IMR-90 (cell line): ENCODE measurements around the gene CRYGS. TPM values are rescaled to one million over a fixed set of nuclear protein-coding genes. Genes with fewer than 3 reads are reported as not detected.
A peak's percentile ranks its signal among the peaks of the same experiment; 100 is the strongest.

Source experiments
- ATAC-seq: fragments of 200-7000 bp; cut with Tn5 transposase; 2 replicates; pipeline ENCODE4 v1.9.1; 2020; ENCODE audit warnings: low read depth, mild to moderate bottlenecking, moderate library complexity
- BruUV-seq: library from RNA; stranded (reverse); fragments of 400-500 nt; replicated peaks from 2 replicates; lab custom pipeline; 2021; lab: Mats Ljungman, UMichigan
- CTCF ChIA-PET: fragments of 300-600 bp; formaldehyde crosslinking; extraction: SDS; loops from one replicate; lab custom pipeline; 2021; ENCODE audit warnings: antibody characterized with exemption; lab: Yijun Ruan, JAX
- POLR2A ChIA-PET: fragments of 300-600 bp; sonication (Branson Sonifier 250); formaldehyde crosslinking; loops from one replicate; lab custom pipeline; 2022; ENCODE audit warnings: antibody characterized with exemption; ENCODE audit not compliant: unreplicated experiment; lab: Charles Lee
- DNase-seq: peaks from one replicate; pipeline ENCODE4 v3.0.0; 2013
- H2AFZ ChIP-seq: replicated peaks from 2 replicates; pipeline ENCODE3; 2013; ENCODE audit warnings: low read length, mild to moderate bottlenecking; ENCODE audit not compliant: poor library complexity
- H2AK5ac ChIP-seq: 2 replicates; pipeline ENCODE4 v1.6.1; 2013; ENCODE audit warnings: low read depth, low read length, inconsistent platforms
- H2AK9ac ChIP-seq: replicated peaks from 2 replicates; pipeline ENCODE3; 2013; ENCODE audit warnings: mild to moderate bottlenecking, low read depth, low read length, moderate library complexity; ENCODE audit not compliant: poor library complexity
- H2BK120ac ChIP-seq: 2 replicates; pipeline ENCODE4 v1.6.1; 2013; ENCODE audit warnings: low read depth, low read length, inconsistent platforms
- H2BK15ac ChIP-seq: 3 replicates; pipeline ENCODE4 v1.6.1; 2013; ENCODE audit warnings: low read depth, low read length, inconsistent platforms
- H2BK20ac ChIP-seq: 2 replicates; pipeline ENCODE4 v1.6.1; 2013; ENCODE audit warnings: low read depth, mild to moderate bottlenecking, inconsistent platforms, low read length, moderate library complexity
- H2BK5ac ChIP-seq: 2 replicates; pipeline ENCODE4 v1.6.1; 2013; ENCODE audit warnings: mild to moderate bottlenecking, low read depth, low read length, inconsistent platforms; ENCODE audit not compliant: poor library complexity, severe bottlenecking
- H3K14ac ChIP-seq: replicated peaks from 2 replicates; pipeline ENCODE4 v1.6.1; 2013; ENCODE audit warnings: low read depth, low read length, inconsistent platforms
- H3K18ac ChIP-seq: 2 replicates; pipeline ENCODE4 v1.6.1; 2013; ENCODE audit warnings: low read depth, low read length, control low read depth
- H3K23ac ChIP-seq: 2 replicates; pipeline ENCODE4 v1.6.1; 2013; ENCODE audit warnings: low read depth, low read length, inconsistent platforms
- H3K27ac ChIP-seq: 2 replicates; pipeline ENCODE4 v1.5.1; 2013; ENCODE audit warnings: mild to moderate bottlenecking, control low read depth, low read length; ENCODE audit not compliant: insufficient read depth
- H3K27me3 ChIP-seq: 2 replicates; pipeline ENCODE4 v1.6.1; 2013; ENCODE audit warnings: low read length; ENCODE audit not compliant: control insufficient read depth, insufficient read depth
- H3K36me3 ChIP-seq: 2 replicates; pipeline ENCODE4 v1.6.1; 2013; ENCODE audit warnings: low read length, mixed read lengths; ENCODE audit not compliant: control insufficient read depth, insufficient read depth
- H3K4ac ChIP-seq: 2 replicates; pipeline ENCODE4 v1.6.1; 2013; ENCODE audit warnings: low read depth, low read length, inconsistent platforms
- H3K4me1 ChIP-seq: 2 replicates; pipeline ENCODE4 v1.6.1; 2013; ENCODE audit warnings: low read length, mixed read lengths; ENCODE audit not compliant: control insufficient read depth, insufficient read depth
- H3K4me2 ChIP-seq: 2 replicates; pipeline ENCODE4 v1.6.1; 2013; ENCODE audit warnings: low read depth, mild to moderate bottlenecking, control low read depth, low read length, moderate library complexity
- H3K4me3 ChIP-seq: 2 replicates; pipeline ENCODE4 v1.5.1; 2013; ENCODE audit warnings: low read depth, mild to moderate bottlenecking, control low read depth, low read length, moderate library complexity; ENCODE audit not compliant: insufficient read depth
- H3K56ac ChIP-seq: 2 replicates; pipeline ENCODE4 v1.6.1; 2013; ENCODE audit warnings: low read length, inconsistent platforms; ENCODE audit not compliant: insufficient read depth; ENCODE audit errors: extremely low read depth
- H3K79me1 ChIP-seq, 2 experiments: 2 replicates each; pipeline ENCODE4 v1.6.1; 2013; ENCODE audit warnings: low read length in 2 of 2, inconsistent platforms in 1 of 2, low read depth in 1 of 2
- H3K9ac ChIP-seq: 2 replicates; pipeline ENCODE4 v1.6.1; 2013; ENCODE audit warnings: low read depth, low read length, control low read depth
- H3K9me1 ChIP-seq: 2 replicates; pipeline ENCODE4 v1.6.1; 2013; ENCODE audit warnings: low read length, inconsistent platforms; ENCODE audit not compliant: insufficient read depth
- H3K9me3 ChIP-seq: 2 replicates; pipeline ENCODE4 v1.6.1; 2013; ENCODE audit warnings: low read length; ENCODE audit not compliant: control insufficient read depth, insufficient read depth
- H4K20me1 ChIP-seq: 2 replicates; pipeline ENCODE4 v1.6.1; 2013; ENCODE audit warnings: low read length, inconsistent platforms; ENCODE audit not compliant: insufficient read depth
- H4K5ac ChIP-seq: 2 replicates; pipeline ENCODE4 v1.6.1; 2013; ENCODE audit warnings: mild to moderate bottlenecking, low read depth, low read length, control low read depth
- H4K8ac ChIP-seq, 2 experiments: 2 replicates each; pipeline ENCODE4 v1.6.1; 2013; ENCODE audit warnings: low read depth in 2 of 2, low read length in 2 of 2, control low read depth in 1 of 2, inconsistent platforms in 1 of 2
- H4K91ac ChIP-seq: 2 replicates; pipeline ENCODE4 v1.6.1; 2013; ENCODE audit warnings: low read depth, low read length, inconsistent platforms; ENCODE audit not compliant: insufficient read depth
- BHLHE40 ChIP-seq: fragments of 150-350 bp; IDR thresholded peaks from 2 replicates; pipeline ENCODE4 v1.6.1; 2016; ENCODE audit warnings: mild to moderate bottlenecking, low read depth, low read length
- MXI1 ChIP-seq: IDR thresholded peaks from 2 replicates; pipeline ENCODE4 v1.6.1; 2012; ENCODE audit warnings: low read depth, mild to moderate bottlenecking, low read length, moderate library complexity, borderline replicate concordance
- NFE2L2 ChIP-seq: fragments of 150-350 bp; IDR thresholded peaks from 2 replicates; pipeline ENCODE4 v1.6.1; 2016; ENCODE audit warnings: low read depth, mild to moderate bottlenecking, low read length
- RCOR1 ChIP-seq: IDR thresholded peaks from 2 replicates; pipeline ENCODE4 v1.6.1; 2012; ENCODE audit warnings: mild to moderate bottlenecking, low read length, improper control_type of control experiment; ENCODE audit not compliant: insufficient replicate concordance
- RFX5 ChIP-seq: IDR thresholded peaks from 2 replicates; pipeline ENCODE4 v1.8.0; 2012; ENCODE audit warnings: low read depth, mild to moderate bottlenecking, low read length, moderate library complexity
- dilution Hi-C: fragments of 300-500 bp; cut with HindIII; formaldehyde crosslinking; loops from one replicate; pipeline ENCODE4 v1.14.3; 2018; ENCODE audit warnings: low sequenced_read_pairs; ENCODE audit not compliant: unreplicated experiment
- in situ Hi-C: fragments of 300-500 bp; cut with MboI; formaldehyde crosslinking; loops from 3 replicates; pipeline ENCODE4 v1.14.3; 2019; ENCODE audit warnings: low sequenced_read_pairs, inconsistent platforms, mixed read lengths
- intact Hi-C: fragments of 100-400 bp; cut with micrococcal nuclease; formaldehyde crosslinking; loops from 2 replicates; pipeline ENCODE4 v1.10.0; 2022
- polyA plus RNA-seq, 3 experiments: library from polyadenylated mRNA; depleted of rRNA; stranded (reverse); fragments of >200 nt; gene quantifications; 2 replicates each; pipeline ENCODE4 v1.2.3, GENCODE V29; 2012; ENCODE audit warnings: low replicate concordance in 1 of 3
- total RNA-seq: library from RNA; depleted of rRNA; stranded (reverse); fragments of >200 nt; gene quantifications from 2 replicates; pipeline ENCODE4 v1.2.3, GENCODE V29; 2012
- TF ChIP-seq, protein P1 (sequence below): fragments of 150-350 bp; IDR thresholded peaks from 2 replicates; pipeline ENCODE4 v1.6.1; 2016; ENCODE audit warnings: low read depth, mild to moderate bottlenecking, low read length, moderate library complexity, borderline replicate concordance
- TF ChIP-seq, protein P2 (sequence below): conservative IDR thresholded peaks from 2 replicates; pipeline ENCODE4 v1.5.1; 2012; ENCODE audit warnings: mild to moderate bottlenecking, low read depth, low read length, improper control_type of control experiment

The CRYGS gene
- total and polyA plus RNA-seq, 2 of the 4 experiments (the other 2 are of a cell fraction) = 0.36 to 2.1 TPM

DNA sequence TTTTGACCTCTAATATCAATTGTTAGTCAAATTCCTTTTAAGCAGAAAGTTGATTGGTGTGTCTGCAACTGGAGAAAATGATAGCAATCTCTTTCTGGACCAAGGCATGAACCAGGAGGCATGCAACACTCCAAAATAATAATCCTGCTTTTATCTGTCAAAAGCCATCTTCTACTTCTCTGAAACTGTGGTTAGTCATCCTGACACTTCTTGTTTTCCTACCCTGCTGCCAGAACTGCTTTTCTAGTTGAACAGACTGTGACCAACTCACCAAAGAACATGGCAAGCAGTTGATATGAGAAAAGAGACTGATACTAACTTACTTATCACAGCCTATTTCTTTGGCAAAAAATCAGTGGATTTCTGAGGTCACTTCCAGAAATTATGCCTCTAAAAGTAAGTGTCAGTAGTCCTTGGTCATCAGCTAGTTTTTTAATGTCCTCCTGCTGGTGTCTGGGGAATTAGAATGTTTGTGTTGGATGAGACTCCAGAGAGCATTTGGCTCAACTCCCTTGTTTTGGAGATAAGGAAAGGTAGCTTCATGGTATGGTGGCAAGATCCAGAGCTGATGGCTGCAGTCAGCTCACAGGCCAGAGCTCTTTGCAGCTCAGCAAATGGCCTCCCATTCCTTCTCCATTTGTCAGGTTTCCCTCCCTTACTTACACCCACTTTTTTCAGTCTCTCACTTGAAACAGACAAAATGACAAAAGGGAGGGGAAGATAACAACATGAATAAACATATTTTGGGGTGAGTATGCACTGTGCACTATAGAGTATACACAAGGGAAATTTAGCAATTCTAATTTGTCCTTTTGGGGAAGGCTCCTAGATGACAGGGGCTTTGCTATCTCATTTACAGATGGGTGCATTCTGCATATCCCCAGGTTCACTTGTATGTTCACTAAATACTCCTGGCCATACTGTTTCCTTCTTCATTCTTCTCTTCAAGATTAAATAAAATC lies 7.0 kb downstream of the CRYGS start:
- no peaks in the 10 kb centered on the region for H3K9me3 ChIP-seq
- dilution Hi-C loops = no loop called here
- intact Hi-C loops = no loop called here
- no peak overlapping the region for H3K18ac ChIP-seq
- CTCF ChIA-PET = no interaction called here
- DNase-seq = peak; percentile 15
- H3K9ac ChIP-seq = no peak overlapping the region
- no peak overlapping the region for H2AFZ ChIP-seq
- H2AK5ac ChIP-seq = no peak overlapping the region
- H3K23ac ChIP-seq = no peak overlapping the region
- H3K14ac ChIP-seq = no peak overlapping the region
- no peak for ATAC-seq
- in situ Hi-C loops = loop anchor here (5.0 kb wide), 2 partner anchors 275 to 555 kb away; no protein-coding TSS in a partner anchor
- POLR2A ChIA-PET = no interaction called here
- no peak overlapping the region for H3K4me2 ChIP-seq
- no peak overlapping the region for H2BK15ac ChIP-seq
- H3K4ac ChIP-seq = no peak overlapping the region
- no peak overlapping the region for H2BK120ac ChIP-seq
- no peaks in the 10 kb centered on the region for H3K27me3 ChIP-seq
- no peak overlapping the region for H4K91ac ChIP-seq
- H2BK5ac ChIP-seq = no peak overlapping the region
- H4K5ac ChIP-seq = no peak overlapping the region
- no peak overlapping the region for H3K4me3 ChIP-seq
- H3K56ac ChIP-seq = no peak overlapping the region
- no peak overlapping the region for H2BK20ac ChIP-seq
- H3K36me3 ChIP-seq = 0 out of 2 replicates have a peak, but pooled peaks cover 1% of the 10 kb centered on the region
- no peak for TF ChIP-seq BHLHE40
- no peak for TF ChIP-seq NFE2L2
- TF ChIP-seq MXI1 = no peak
- no peak for TF ChIP-seq RFX5
- no peak for TF ChIP-seq RCOR1
- TF ChIP-seq, protein P1, sequence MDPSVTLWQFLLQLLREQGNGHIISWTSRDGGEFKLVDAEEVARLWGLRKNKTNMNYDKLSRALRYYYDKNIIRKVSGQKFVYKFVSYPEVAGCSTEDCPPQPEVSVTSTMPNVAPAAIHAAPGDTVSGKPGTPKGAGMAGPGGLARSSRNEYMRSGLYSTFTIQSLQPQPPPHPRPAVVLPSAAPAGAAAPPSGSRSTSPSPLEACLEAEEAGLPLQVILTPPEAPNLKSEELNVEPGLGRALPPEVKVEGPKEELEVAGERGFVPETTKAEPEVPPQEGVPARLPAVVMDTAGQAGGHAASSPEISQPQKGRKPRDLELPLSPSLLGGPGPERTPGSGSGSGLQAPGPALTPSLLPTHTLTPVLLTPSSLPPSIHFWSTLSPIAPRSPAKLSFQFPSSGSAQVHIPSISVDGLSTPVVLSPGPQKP = no peak
- TF ChIP-seq, protein P2, sequence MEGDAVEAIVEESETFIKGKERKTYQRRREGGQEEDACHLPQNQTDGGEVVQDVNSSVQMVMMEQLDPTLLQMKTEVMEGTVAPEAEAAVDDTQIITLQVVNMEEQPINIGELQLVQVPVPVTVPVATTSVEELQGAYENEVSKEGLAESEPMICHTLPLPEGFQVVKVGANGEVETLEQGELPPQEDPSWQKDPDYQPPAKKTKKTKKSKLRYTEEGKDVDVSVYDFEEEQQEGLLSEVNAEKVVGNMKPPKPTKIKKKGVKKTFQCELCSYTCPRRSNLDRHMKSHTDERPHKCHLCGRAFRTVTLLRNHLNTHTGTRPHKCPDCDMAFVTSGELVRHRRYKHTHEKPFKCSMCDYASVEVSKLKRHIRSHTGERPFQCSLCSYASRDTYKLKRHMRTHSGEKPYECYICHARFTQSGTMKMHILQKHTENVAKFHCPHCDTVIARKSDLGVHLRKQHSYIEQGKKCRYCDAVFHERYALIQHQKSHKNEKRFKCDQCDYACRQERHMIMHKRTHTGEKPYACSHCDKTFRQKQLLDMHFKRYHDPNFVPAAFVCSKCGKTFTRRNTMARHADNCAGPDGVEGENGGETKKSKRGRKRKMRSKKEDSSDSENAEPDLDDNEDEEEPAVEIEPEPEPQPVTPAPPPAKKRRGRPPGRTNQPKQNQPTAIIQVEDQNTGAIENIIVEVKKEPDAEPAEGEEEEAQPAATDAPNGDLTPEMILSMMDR = no peak
- H3K27ac ChIP-seq = no peak overlapping the region
- no peaks in the 10 kb centered on the region for H3K79me1 ChIP-seq
- H2AK9ac ChIP-seq = no peak overlapping the region
- no peak overlapping the region for H4K8ac ChIP-seq
- no peaks in the 10 kb centered on the region for H3K4me1 ChIP-seq
- no peaks in the 10 kb centered on the region; the same call in 1 of the 2 replicates for H3K9me1 ChIP-seq
- H4K20me1 ChIP-seq = no peaks in the 10 kb centered on the region
- BruUV-seq = no TSS peak
